Gastrocnemius medialis (tissue), 4 donors: ENCODE measurements around the gene C5orf58. TPM values are rescaled to one million over a fixed set of nuclear protein-coding genes. Genes with fewer than 3 reads are reported as not detected.

Experiments used
- ATAC-seq, 2 donors: fragments of 150-250 bp; one replicate each; pipeline ENCODE4 v1.9.1; 2016
- DNase-seq, 2 donors: peaks; one replicate each; pipeline ENCODE4 v3.0.0-alpha.2; 2019
- H3K27ac ChIP-seq, 4 donors: fragments of 200-600 bp; sonication (generic); 1 replicate in 1 of 4; 2 replicates in 3 of 4; pipeline ENCODE4 v1.5.1; 2016 to 2018; ENCODE audit warnings: mild to moderate bottlenecking in 2 of 4, moderate library complexity in 1 of 4
- H3K27me3 ChIP-seq, 3 donors: fragments of 200-600 bp; sonication (generic) in 2 of 3; 1 replicate in 1 of 3; 2 replicates in 2 of 3; pipeline versions ENCODE4 v1.5.1 to v1.6.0; 2016 to 2019; ENCODE audit warnings: mild to moderate bottlenecking in 1 of 3, moderate library complexity in 1 of 3
- H3K36me3 ChIP-seq, 2 donors: fragments of 200-600 bp; sonication (generic) in 1 of 2; one replicate each; pipeline ENCODE4 v1.5.1; 2017 to 2018
- H3K4me1 ChIP-seq, 2 donors: fragments of 200-600 bp; sonication (generic) in 1 of 2; one replicate each; pipeline ENCODE4 v1.5.1; 2016 to 2017; ENCODE audit warnings: mild to moderate bottlenecking in 2 of 2
- H3K4me3 ChIP-seq, 4 donors: fragments of 200-600 bp; sonication (generic) in 3 of 4; 1 replicate in 1 of 4; 2 replicates in 3 of 4; pipeline ENCODE4 v1.5.1; 2016 to 2019; ENCODE audit warnings: mild to moderate bottlenecking in 2 of 4
- H3K9me3 ChIP-seq, 3 donors: fragments of 200-600 bp; sonication (generic) in 2 of 3; 1 replicate in 1 of 3; 2 replicates in 2 of 3; pipeline ENCODE4 v1.5.1; 2016 to 2019
- POLR2A ChIP-seq, 2 donors: fragments of 450-650 bp; IDR thresholded peaks; one replicate each; pipeline ENCODE4 v1.6.1; 2017; ENCODE audit warnings: antibody characterized with exemption in 2 of 2, mild to moderate bottlenecking in 2 of 2, moderate library complexity in 2 of 2
- in situ Hi-C, 4 donors: fragments of 200-750 bp; cut with MboI; loops; one replicate each; pipeline versions ENCODE4 v1.15.0 to v1.8.0; 2017; ENCODE audit warnings: low sequenced_read_pairs in 4 of 4
- intact Hi-C: fragments of 100-400 bp; cut with DNase I; formaldehyde crosslinking; loops from one replicate; pipeline ENCODE4 v1.15.1; 2023; ENCODE audit warnings: low total_unique reads
- total RNA-seq, 4 donors: library from RNA; depleted of rRNA; stranded (reverse); fragments of >200 nt; gene quantifications; one replicate each; pipeline versions ENCODE4 v1.1.0 to v1.2.3, GENCODE V29; 2016
- TF ChIP-seq, protein P1 (sequence below), 5 experiments: fragments of 450-650 bp in 3 of 5; fragments of 200-600 bp in 2 of 5; sonication (generic) in 2 of 5; IDR thresholded peaks in 4 of 5; conservative IDR thresholded peaks in 1 of 5; 1 replicate in 4 of 5; 2 replicates in 1 of 5; pipeline ENCODE4 v1.5.1; 2016 to 2019; ENCODE audit warnings: antibody characterized with exemption in 5 of 5, mild to moderate bottlenecking in 3 of 5, moderate library complexity in 3 of 5

The C5orf58 gene
- total RNA-seq, 4 donors from 2014 or later = not detected

GRCh38 chr5:170219615-170220014 is 13.2 kb upstream of the C5orf58 start:
- Histone ChIP-seq H3K4me3 (no peak overlapping the region), H3K9me3 (no peaks in the 10 kb centered on the region), H3K27ac (no peak overlapping the region), H3K36me3 (no peaks in the 10 kb centered on the region), H3K27me3 (no peaks in the 10 kb centered on the region), H3K4me1 (no peaks in the 10 kb centered on the region)
- ATAC-seq (no peak), DNase-seq (no peak)
- in situ Hi-C loops = loop anchor here in 3 of 4 donors (5.0 to 10.0 kb wide), 3 partner anchors 125 to 205 kb away; no protein-coding TSS in a partner anchor
- TF ChIP-seq POLR2A (IDR thresholded peaks at IDR 0.05) = no peak
- TF ChIP-seq, protein P1, sequence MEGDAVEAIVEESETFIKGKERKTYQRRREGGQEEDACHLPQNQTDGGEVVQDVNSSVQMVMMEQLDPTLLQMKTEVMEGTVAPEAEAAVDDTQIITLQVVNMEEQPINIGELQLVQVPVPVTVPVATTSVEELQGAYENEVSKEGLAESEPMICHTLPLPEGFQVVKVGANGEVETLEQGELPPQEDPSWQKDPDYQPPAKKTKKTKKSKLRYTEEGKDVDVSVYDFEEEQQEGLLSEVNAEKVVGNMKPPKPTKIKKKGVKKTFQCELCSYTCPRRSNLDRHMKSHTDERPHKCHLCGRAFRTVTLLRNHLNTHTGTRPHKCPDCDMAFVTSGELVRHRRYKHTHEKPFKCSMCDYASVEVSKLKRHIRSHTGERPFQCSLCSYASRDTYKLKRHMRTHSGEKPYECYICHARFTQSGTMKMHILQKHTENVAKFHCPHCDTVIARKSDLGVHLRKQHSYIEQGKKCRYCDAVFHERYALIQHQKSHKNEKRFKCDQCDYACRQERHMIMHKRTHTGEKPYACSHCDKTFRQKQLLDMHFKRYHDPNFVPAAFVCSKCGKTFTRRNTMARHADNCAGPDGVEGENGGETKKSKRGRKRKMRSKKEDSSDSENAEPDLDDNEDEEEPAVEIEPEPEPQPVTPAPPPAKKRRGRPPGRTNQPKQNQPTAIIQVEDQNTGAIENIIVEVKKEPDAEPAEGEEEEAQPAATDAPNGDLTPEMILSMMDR (IDR thresholded peaks at IDR 0.05 in 4 of 5, conservative IDR thresholded peaks at IDR 0.05 in 1 of 5) = no peak
- intact Hi-C loops = loop anchor here (10.0 kb wide), 1 partner anchor 415 kb away; no protein-coding TSS in a partner anchor

DNA sequence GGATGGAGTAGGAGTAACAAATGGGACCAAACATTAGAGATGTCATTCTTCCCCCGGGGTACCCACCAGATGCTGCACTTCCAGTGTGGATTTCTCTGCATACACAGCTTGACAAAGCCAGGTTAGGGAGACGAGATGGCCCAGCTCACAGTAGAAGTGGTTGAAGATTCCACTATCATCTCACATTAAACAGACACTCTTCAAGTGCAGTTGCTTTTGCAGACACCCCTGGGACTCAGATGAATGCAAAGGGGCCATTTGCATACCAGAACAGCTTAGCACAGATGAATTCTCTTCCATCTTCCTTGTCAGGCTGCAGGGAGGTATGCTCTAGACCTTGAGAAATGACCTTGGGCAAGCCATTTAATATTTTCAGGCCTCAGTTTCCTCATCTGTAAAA is 12.6 kb upstream of the C5orf58 start:
- in situ Hi-C loops = loop anchor here in 3 of 4 donors (5.0 to 10.0 kb wide), 3 partner anchors 125 to 205 kb away; no protein-coding TSS in a partner anchor
- ATAC-seq = no peak
- TF ChIP-seq POLR2A (IDR thresholded peaks at IDR 0.05) = no peak
- TF ChIP-seq, protein P1 (IDR thresholded peaks at IDR 0.05 in 4 of 5, conservative IDR thresholded peaks at IDR 0.05 in 1 of 5) = no peak
- DNase-seq = no peak
- Histone ChIP-seq H3K9me3 (no peaks in the 10 kb centered on the region), H3K27ac (no peak overlapping the region), H3K4me1 (no peaks in the 10 kb centered on the region), H3K4me3 (no peak overlapping the region), H3K36me3 (no peaks in the 10 kb centered on the region), H3K27me3 (no peaks in the 10 kb centered on the region)
- intact Hi-C loops = loop anchor here (10.0 kb wide), 1 partner anchor 415 kb away; no protein-coding TSS in a partner anchor

DNA sequence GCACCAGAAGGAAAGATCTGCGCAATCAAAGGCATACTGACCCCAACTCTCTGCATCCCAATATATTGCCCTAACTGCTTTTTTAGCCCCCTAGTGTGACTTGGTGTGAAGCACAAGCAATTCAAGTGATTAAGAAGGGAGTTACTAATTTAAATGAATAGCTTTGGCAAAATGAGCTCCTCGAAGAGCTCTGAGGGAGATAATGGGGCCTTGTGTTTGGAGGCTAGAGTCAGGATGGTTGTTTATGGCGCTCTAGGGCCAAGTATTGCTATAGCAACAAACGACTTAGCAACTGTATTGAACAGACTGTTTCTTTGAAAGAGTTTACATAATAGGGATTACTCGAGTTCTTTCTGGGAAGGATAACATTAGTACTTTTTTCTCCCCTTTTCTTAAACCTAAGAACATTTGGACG is 11.5 kb upstream of the C5orf58 start:
- Histone ChIP-seq H3K27me3 (no peaks in the 10 kb centered on the region), H3K4me1 (no peaks in the 10 kb centered on the region), H3K36me3 (no peaks in the 10 kb centered on the region), H3K27ac (no peak overlapping the region), H3K4me3 (no peak overlapping the region), H3K9me3 (no peaks in the 10 kb centered on the region)
- no peak for DNase-seq
- TF ChIP-seq, protein P1 (IDR thresholded peaks at IDR 0.05 in 4 of 5, conservative IDR thresholded peaks at IDR 0.05 in 1 of 5) = no peak
- TF ChIP-seq POLR2A (IDR thresholded peaks at IDR 0.05) = no peak
- ATAC-seq = peak in 1 of 2 donors; percentile 29
- intact Hi-C loops = loop anchor here (10.0 kb wide), 1 partner anchor 413 kb away; no protein-coding TSS in a partner anchor
- in situ Hi-C loops = loop anchor here in 3 of 4 donors (5.0 to 10.0 kb wide), 3 partner anchors 123 to 203 kb away; no protein-coding TSS in a partner anchor

DNA sequence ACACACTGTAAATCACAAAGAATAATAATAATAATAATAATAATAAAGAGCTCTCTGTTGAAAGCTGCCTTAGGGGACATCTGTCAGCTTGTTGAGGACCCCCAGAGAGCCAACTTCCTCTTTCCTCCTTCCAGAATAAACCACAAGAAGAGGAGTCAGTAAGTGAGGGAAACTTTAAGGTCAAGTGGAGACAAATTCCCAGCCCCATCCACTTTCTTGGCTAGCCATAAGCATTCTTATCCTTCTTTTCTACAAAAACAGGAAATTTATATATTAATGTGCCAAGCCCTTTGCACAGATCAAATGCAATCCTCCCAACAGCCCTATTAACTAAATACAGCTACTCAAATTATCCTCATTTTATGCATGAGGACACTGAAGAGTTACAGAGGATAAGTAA is 9.4 kb upstream of the C5orf58 start:
- Histone ChIP-seq H3K4me1 (no peaks in the 10 kb centered on the region), H3K27me3 (no peaks in the 10 kb centered on the region), H3K4me3 (no peak overlapping the region), H3K27ac (peak overlapping the region in 1 of 4 donors; percentile 26), H3K36me3 (no peaks in the 10 kb centered on the region), H3K9me3 (no peaks in the 10 kb centered on the region)
- intact Hi-C loops (loop anchor here (10.0 kb wide), 1 partner anchor 411 kb away; no protein-coding TSS in a partner anchor), in situ Hi-C loops (loop anchor here in 3 of 4 donors (5.0 to 10.0 kb wide), 3 partner anchors 121 to 201 kb away; no protein-coding TSS in a partner anchor)
- ATAC-seq = no peak
- no peak for TF ChIP-seq POLR2A (IDR thresholded peaks at IDR 0.05)
- TF ChIP-seq, protein P1 (IDR thresholded peaks at IDR 0.05 in 4 of 5, conservative IDR thresholded peaks at IDR 0.05 in 1 of 5) = no peak
- DNase-seq = no peak
